ENCODE measurements around the gene VTI1A. TPM values are rescaled to one million over a fixed set of nuclear protein-coding genes. Genes with fewer than 3 reads are reported as not detected.

VTI1A gene
- total RNA-seq, 1 experiment from 2014 or later = 61.7 TPM

DNA sequence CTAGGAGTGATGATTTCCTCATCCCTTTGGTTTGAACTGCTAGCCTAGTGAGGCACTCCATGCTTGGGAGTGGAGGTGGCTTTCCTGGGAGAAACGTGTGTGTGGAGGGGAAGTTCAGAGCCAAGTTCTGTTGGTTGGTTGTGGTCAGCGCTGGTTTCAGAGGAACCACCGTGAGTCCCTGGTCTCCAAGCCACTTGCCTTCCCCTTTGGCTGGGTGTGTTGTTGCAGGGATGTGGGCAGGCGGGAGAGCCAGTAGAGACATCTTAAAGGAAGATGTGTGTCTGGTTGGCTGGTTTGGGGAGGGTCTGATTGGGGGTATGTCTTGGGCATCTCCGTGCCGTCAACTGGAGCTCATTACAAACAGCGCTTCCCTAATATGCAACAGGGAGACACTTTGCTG is 372.2 kb downstream of the VTI1A start:
- Histone ChIP-seq H4K20me1 (ENCODE audit: insufficient read depth, low read depth, low read length) (no peaks in the 10 kb centered on the region), H3K36me3 (ENCODE audit: insufficient read depth, low read length) (no peaks in the 10 kb centered on the region), H3K4me2 (ENCODE audit: low read depth, low read length, poor library complexity, severe bottlenecking) (no peak overlapping the region), H3K27me3 (ENCODE audit: low read length) (no peaks in the 10 kb centered on the region), H3K4me1 (ENCODE audit: low read length) (peaks cover 6% of the 10 kb centered on the region), H3K9ac (ENCODE audit: low read length) (no peak overlapping the region), H2AFZ (ENCODE audit: low read length) (no peak overlapping the region), H3K9me3 (ENCODE audit: low read length) (no peaks in the 10 kb centered on the region), H3K27ac (ENCODE audit: low read length) (no peak overlapping the region), H3K4me3 (ENCODE audit: low read length) (no peak overlapping the region), H3K79me2 (ENCODE audit: low read length) (no peaks in the 10 kb centered on the region), H3K9me2 (replicated peaks; ENCODE audit: insufficient read depth, low read length) (no peaks in the 10 kb centered on the region)
- DNase-seq = no peak

DNA sequence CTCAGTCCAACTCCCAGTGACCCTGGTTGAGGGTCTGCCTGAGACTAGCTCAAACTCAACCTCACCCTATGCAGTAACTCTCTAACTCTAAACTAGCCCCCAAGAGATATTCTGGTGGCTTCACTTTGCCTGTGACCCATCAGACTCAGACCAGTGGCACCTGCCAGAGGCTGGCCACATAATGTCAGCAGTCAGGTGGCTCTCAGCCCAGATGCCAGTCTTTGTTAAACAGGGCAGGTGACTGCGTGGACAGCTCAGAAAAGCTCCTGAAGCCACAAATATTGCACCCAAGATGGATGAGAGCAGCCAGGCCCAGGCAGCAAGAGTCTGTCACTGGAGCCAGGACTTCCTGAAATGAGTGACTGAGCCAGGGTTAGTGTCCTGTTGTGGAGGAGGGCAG is 373.3 kb downstream of the VTI1A start:
- Histone ChIP-seq H4K20me1 (ENCODE audit: insufficient read depth, low read depth, low read length) (no peaks in the 10 kb centered on the region), H3K9me3 (ENCODE audit: low read length) (no peaks in the 10 kb centered on the region), H3K79me2 (ENCODE audit: low read length) (no peaks in the 10 kb centered on the region), H3K36me3 (ENCODE audit: insufficient read depth, low read length) (no peaks in the 10 kb centered on the region), H3K4me1 (ENCODE audit: low read length) (peaks cover 12% of the 10 kb centered on the region), H3K9me2 (replicated peaks; ENCODE audit: insufficient read depth, low read length) (no peaks in the 10 kb centered on the region), H3K9ac (ENCODE audit: low read length) (no peak overlapping the region), H3K4me3 (ENCODE audit: low read length) (no peak overlapping the region), H3K27ac (ENCODE audit: low read length) (no peak overlapping the region), H2AFZ (ENCODE audit: low read length) (no peak overlapping the region), H3K4me2 (ENCODE audit: low read depth, low read length, poor library complexity, severe bottlenecking) (no peak overlapping the region), H3K27me3 (ENCODE audit: low read length) (no peaks in the 10 kb centered on the region)
- no peak for DNase-seq

DNA sequence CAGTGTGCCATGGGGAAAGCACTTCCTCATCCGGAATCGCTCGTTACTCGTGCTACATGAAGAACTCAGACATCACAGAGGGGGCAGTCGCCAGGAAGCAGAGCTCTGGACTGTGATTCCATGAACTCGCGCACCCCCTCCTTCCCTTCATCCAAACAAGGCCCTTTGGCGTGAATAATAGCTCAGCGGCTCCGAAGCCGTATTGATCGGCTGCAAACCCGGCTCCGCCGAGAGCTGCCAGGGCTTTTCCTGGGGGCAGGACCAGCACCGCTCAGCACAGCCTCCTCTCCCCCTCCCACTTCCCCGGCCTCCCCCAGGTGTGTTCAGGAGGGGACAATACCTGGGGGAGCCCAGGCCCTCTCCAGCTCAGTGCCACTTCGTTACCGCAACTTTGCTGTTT is 374.0 kb downstream of the VTI1A start:
- Histone ChIP-seq H3K9me3 (ENCODE audit: low read length) (no peaks in the 10 kb centered on the region), H3K4me2 (ENCODE audit: low read depth, low read length, poor library complexity, severe bottlenecking) (no peak overlapping the region), H3K4me3 (ENCODE audit: low read length) (no peak overlapping the region), H3K4me1 (ENCODE audit: low read length) (peaks cover 17% of the 10 kb centered on the region), H3K79me2 (ENCODE audit: low read length) (no peaks in the 10 kb centered on the region), H3K9ac (ENCODE audit: low read length) (no peak overlapping the region), H3K36me3 (ENCODE audit: insufficient read depth, low read length) (no peaks in the 10 kb centered on the region), H3K27me3 (ENCODE audit: low read length) (no peaks in the 10 kb centered on the region), H3K27ac (ENCODE audit: low read length) (no peak overlapping the region), H4K20me1 (ENCODE audit: insufficient read depth, low read depth, low read length) (no peaks in the 10 kb centered on the region), H2AFZ (ENCODE audit: low read length) (no peak overlapping the region), H3K9me2 (replicated peaks; ENCODE audit: insufficient read depth, low read length) (no peaks in the 10 kb centered on the region)
- no peak for DNase-seq

DNA sequence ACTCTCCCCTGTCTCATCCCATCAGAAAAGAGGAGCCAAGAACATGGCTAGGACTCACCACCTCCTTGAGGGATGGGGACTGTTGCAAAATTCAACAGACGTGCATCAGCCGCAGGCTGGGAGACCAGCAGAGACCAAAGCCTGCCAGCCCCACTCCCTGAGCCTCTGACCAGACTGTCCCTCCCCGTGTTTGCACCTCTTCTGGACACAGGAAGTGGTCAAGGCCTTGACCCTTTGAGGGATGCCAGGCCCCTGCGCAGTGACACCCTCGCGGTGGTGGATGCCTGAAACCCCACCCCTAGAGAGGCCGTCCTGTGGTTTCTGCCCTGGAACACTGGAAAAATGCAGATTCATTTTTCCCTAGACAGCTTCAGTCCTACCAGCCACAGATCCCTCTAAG is 374.6 kb downstream of the VTI1A start:
- Histone ChIP-seq H3K9ac (ENCODE audit: low read length) (no peak overlapping the region), H3K79me2 (ENCODE audit: low read length) (no peaks in the 10 kb centered on the region), H3K4me3 (ENCODE audit: low read length) (no peak overlapping the region), H3K36me3 (ENCODE audit: insufficient read depth, low read length) (no peaks in the 10 kb centered on the region), H3K27ac (ENCODE audit: low read length) (no peak overlapping the region), H3K9me3 (ENCODE audit: low read length) (no peaks in the 10 kb centered on the region), H3K4me2 (ENCODE audit: low read depth, low read length, poor library complexity, severe bottlenecking) (no peak overlapping the region), H2AFZ (ENCODE audit: low read length) (no peak overlapping the region), H3K27me3 (ENCODE audit: low read length) (no peaks in the 10 kb centered on the region), H3K9me2 (replicated peaks; ENCODE audit: insufficient read depth, low read length) (no peaks in the 10 kb centered on the region), H3K4me1 (ENCODE audit: low read length) (peaks cover 20% of the 10 kb centered on the region), H4K20me1 (ENCODE audit: insufficient read depth, low read depth, low read length) (no peaks in the 10 kb centered on the region)
- DNase-seq = no peak

DNA sequence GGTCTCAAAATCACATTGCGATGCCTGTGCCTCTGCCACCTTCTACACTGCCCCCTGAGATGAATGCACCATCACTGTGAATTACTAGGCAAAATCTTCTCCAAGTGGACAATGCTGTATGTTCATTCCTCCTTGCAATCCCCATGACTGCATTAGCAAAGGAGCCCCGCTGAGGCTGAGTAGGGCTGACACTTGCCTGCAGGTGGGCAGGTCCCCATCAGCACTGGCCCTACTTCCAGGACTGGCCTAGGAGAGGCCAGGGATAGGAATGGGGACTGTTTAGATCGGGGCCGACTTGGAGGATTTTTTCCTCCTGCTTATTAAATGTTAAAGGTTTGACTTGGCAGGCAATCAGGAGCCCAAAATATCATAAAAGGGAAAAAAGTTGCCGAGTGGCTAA is 376.0 kb downstream of the VTI1A start:
- H3K9me2 ChIP-seq (replicated peaks; ENCODE audit: insufficient read depth, low read length) = no peaks in the 10 kb centered on the region
- H3K4me2 ChIP-seq (ENCODE audit: low read depth, low read length, poor library complexity, severe bottlenecking) = no peak overlapping the region
- H3K79me2 ChIP-seq (ENCODE audit: low read length) = no peaks in the 10 kb centered on the region

DNA sequence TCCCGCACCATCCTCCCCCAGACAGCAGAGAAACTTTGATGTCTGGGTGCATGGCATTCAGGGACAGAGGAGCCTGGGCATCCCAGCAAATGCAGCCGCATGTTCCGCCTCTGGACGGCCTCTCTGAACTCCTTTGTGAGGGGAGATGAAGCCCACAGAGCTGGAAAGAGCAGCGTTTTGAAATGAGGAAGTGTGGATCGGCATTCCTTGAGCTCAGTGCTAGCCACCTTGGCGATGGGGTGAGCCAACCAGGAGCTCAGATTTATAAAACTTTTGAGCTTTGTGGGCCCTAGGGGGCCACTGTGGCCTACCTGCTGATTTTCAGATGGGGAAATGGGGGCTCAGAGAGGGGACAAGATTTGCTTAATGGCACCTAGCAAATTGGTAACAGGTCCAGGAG is 376.6 kb downstream of the VTI1A start:
- no peaks in the 10 kb centered on the region for H3K36me3 ChIP-seq (ENCODE audit: insufficient read depth, low read length)
- H4K20me1 ChIP-seq (ENCODE audit: insufficient read depth, low read depth, low read length) = no peaks in the 10 kb centered on the region
- DNase-seq = no peak
- no peak overlapping the region for H2AFZ ChIP-seq (ENCODE audit: low read length)
- no peak overlapping the region for H3K4me3 ChIP-seq (ENCODE audit: low read length)
- H3K27me3 ChIP-seq (ENCODE audit: low read length) = no peaks in the 10 kb centered on the region
- H3K79me2 ChIP-seq (ENCODE audit: low read length) = no peaks in the 10 kb centered on the region
- H3K9ac ChIP-seq (ENCODE audit: low read length) = no peak overlapping the region
- peaks cover 20% of the 10 kb centered on the region for H3K4me1 ChIP-seq (ENCODE audit: low read length)
- H3K27ac ChIP-seq (ENCODE audit: low read length) = no peak overlapping the region
- no peaks in the 10 kb centered on the region for H3K9me2 ChIP-seq (replicated peaks; ENCODE audit: insufficient read depth, low read length)
- no peaks in the 10 kb centered on the region for H3K9me3 ChIP-seq (ENCODE audit: low read length)
- H3K4me2 ChIP-seq (ENCODE audit: low read depth, low read length, poor library complexity, severe bottlenecking) = no peak overlapping the region

More for the DNA sequence above, 376.0 kb downstream of the VTI1A start:
- Histone ChIP-seq H3K4me1 (ENCODE audit: low read length) (peaks cover 20% of the 10 kb centered on the region), H3K27ac (ENCODE audit: low read length) (no peak overlapping the region), H3K36me3 (ENCODE audit: insufficient read depth, low read length) (no peaks in the 10 kb centered on the region), H4K20me1 (ENCODE audit: insufficient read depth, low read depth, low read length) (no peaks in the 10 kb centered on the region), H2AFZ (ENCODE audit: low read length) (no peak overlapping the region), H3K9me3 (ENCODE audit: low read length) (no peaks in the 10 kb centered on the region), H3K27me3 (ENCODE audit: low read length) (no peaks in the 10 kb centered on the region), H3K9ac (ENCODE audit: low read length) (no peak overlapping the region), H3K4me3 (ENCODE audit: low read length) (no peak overlapping the region)
- DNase-seq = no peak

DNA sequence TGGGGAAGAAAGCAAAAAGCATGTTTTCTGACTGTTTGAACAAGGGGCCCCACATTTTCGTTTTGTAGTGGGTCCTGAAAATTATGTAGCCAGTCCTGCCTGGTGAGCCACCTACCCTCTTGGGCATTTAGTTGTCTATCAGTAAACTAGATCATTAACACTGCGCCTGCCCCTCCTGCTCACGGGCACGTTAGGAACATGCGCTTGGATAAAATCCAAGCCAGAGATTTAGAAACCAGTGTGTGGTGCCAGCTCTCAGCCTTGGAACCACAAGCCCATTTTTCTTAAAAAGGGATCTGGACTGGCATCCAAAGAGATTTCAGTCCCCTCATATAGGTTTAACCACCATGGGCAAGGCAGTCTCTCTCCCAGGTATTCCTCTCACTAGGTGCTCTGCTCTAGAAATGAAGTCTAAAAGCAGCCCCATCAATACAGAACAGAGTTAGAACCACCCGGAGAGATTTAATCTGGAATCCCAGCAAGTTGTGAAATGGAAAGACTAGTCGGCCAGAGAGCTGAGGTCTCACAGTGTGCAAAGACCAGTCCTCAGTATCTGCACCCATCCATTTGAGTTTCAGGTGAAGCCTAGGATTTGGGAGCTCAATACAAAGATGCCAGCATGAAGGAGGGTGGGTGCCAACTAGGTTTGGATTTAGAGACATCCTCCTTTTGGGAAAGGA is 379.1 kb downstream of the VTI1A start:
- no peak for DNase-seq

DNA sequence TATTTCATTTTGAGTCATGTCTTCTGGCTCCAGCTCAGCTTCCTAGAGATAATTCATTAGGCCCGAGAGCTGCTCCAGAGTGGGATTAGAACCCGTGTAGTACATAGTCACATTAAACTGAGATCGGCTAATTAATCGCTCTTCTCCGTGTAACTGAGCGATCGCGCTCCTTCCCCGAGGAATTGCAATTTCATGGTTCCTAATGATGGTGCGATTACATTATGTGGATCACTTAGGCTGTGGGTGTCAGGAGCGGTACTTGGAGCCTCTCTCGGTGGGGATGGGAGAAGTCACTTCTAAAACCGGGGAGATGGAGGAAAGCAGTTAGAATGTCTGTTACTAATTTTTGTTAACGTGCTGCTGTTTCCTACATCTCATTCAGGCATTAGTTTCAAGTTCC is 380.1 kb downstream of the VTI1A start:
- H3K27ac ChIP-seq (ENCODE audit: low read length) = no peak overlapping the region
- no peak overlapping the region for H2AFZ ChIP-seq (ENCODE audit: low read length)
- H3K4me1 ChIP-seq (ENCODE audit: low read length) = peaks cover 22% of the 10 kb centered on the region
- H3K79me2 ChIP-seq (ENCODE audit: low read length) = peaks cover 20% of the 10 kb centered on the region
- no peak for DNase-seq
- no peaks in the 10 kb centered on the region for H4K20me1 ChIP-seq (ENCODE audit: insufficient read depth, low read depth, low read length)
- no peak overlapping the region for H3K4me3 ChIP-seq (ENCODE audit: low read length)
- H3K9ac ChIP-seq (ENCODE audit: low read length) = no peak overlapping the region
- no peaks in the 10 kb centered on the region for H3K36me3 ChIP-seq (ENCODE audit: insufficient read depth, low read length)
- H3K9me2 ChIP-seq (replicated peaks; ENCODE audit: insufficient read depth, low read length) = no peaks in the 10 kb centered on the region
- no peaks in the 10 kb centered on the region for H3K9me3 ChIP-seq (ENCODE audit: low read length)
- H3K27me3 ChIP-seq (ENCODE audit: low read length) = no peaks in the 10 kb centered on the region
- no peak overlapping the region for H3K4me2 ChIP-seq (ENCODE audit: low read depth, low read length, poor library complexity, severe bottlenecking)

More for the DNA sequence above, 379.1 kb downstream of the VTI1A start:
- no peak overlapping the region for H3K9ac ChIP-seq (ENCODE audit: low read length)
- no peaks in the 10 kb centered on the region for H3K9me3 ChIP-seq (ENCODE audit: low read length)
- H4K20me1 ChIP-seq (ENCODE audit: insufficient read depth, low read depth, low read length) = no peaks in the 10 kb centered on the region
- H3K9me2 ChIP-seq (replicated peaks; ENCODE audit: insufficient read depth, low read length) = no peaks in the 10 kb centered on the region
- H3K79me2 ChIP-seq (ENCODE audit: low read length) = peaks cover 11% of the 10 kb centered on the region
- H3K36me3 ChIP-seq (ENCODE audit: insufficient read depth, low read length) = no peaks in the 10 kb centered on the region
- no peak overlapping the region for H3K4me3 ChIP-seq (ENCODE audit: low read length)
- peaks cover 20% of the 10 kb centered on the region for H3K4me1 ChIP-seq (ENCODE audit: low read length)
- no peaks in the 10 kb centered on the region for H3K27me3 ChIP-seq (ENCODE audit: low read length)
- 0 out of 2 replicates have a peak overlapping the region, but pooled peaks have one; percentile 15 for H3K27ac ChIP-seq (ENCODE audit: low read length)
- H3K4me2 ChIP-seq (ENCODE audit: low read depth, low read length, poor library complexity, severe bottlenecking) = no peak overlapping the region
- H2AFZ ChIP-seq (ENCODE audit: low read length) = no peak overlapping the region
